Superior temporal gyrus (tissue), 1 donor: ENCODE data around the gene ABI3BP.

Source experiments
- DNase-seq: peaks from one replicate; pipeline ENCODE4 v3.0.0-alpha.2; 2016; ENCODE audit errors: extremely low spot score

The ABI3BP gene

DNA sequence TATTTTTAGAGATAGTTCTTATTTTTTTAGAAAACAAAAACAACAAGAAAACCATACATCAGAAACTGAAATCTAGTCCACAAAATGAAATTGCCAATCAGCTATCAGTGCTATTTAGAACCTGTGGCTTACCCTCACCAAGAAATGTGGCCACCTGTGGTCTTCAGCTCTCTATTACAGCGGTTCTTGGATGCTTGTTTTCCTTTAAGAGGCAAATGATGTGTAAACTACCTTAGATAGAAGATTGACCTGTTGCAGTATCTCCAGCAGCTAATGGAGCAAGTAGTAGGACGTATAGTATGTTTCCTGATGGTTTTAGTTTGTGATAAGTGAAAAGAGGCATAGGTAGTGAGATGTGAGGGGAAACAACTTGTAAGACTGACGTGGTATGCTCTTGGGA is 262.7 kb downstream of the ABI3BP start:
- no peak for DNase-seq

DNA sequence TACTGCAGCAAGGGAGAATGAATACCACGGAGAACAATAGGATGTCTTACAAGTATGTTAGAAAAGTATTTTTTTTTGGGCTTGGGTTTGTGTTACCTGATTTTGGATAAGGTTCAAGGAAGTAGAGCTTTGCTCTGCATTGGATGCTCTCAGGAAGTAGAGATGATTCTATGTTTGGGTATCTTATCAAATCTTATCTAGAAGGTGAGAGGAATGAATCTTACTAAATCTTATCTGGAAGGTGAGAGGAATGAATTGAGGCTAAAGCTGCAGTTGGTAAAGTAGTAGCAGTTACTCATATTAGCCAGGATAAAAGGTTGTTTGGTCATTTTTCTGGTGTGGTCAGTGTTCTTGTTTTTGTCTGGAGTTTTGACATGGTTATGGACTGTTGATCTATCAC is 266.5 kb downstream of the ABI3BP start:
- DNase-seq: no peak

DNA sequence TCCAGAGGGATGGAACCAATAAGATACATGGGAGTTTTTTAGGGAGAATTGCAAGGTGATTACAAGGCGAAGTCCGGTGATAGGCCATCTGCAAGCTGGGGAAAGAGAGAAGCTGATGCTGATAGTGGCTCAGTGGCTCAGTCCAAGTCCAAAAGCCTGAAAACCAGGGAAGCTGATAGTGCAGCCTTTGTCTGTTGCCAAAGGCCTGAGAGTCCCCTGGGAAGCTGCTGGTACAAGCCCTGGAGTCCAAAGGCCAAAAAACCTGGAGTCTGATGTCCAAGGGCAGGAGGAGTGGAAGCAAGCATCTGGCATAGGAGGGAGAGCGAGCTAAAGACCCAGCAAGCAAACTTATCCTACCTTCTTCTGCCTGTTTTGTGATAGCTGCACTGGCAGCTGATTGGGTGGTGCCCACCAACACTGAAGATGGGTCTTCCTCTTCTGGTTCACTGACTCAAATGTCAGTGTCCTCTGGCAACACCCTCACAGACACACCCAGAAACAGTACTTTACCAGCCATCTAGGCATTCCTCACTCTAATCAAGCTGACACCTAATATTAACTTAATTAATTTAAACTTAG is 267.2 kb downstream of the ABI3BP start:
- no peak for DNase-seq

DNA sequence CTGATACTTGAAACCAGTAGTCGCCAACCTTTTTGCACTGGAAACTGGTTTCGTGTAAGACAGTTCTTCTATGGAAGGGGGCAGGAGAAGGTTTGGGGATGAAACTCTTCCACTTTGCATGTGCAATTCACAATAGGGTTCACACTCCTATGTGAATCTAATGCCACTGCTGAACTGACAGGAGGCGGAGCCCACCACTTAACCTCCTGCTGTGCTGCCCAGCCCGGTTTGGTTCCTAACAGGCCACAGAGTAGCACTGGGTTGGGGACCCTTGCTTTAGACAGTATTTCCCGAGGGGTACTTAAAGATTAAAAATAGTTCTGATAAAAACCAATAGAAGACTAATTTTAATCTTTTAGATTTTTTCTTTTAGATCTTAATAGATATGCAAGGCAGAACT is 272.8 kb downstream of the ABI3BP start:
- DNase-seq: no peak

DNA sequence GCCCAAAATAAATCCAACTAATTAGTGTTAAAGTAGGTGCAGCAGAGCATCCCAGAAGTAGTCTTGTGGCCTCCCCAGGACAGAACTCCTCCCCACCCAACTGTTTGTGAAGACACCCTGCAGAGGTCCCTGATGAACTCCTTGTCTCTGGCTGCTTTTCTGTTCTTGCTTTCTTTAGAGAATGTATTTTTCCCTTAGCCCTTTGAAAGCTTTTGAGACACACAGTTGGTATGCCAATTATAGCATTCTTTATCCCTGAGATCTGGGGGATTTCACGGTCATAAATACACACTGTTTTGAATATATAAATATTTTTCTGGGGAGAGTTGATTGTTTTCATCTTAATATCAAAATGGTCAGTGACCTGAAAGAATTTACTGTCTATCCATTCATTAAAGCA is 274.1 kb downstream of the ABI3BP start:
- DNase-seq: no peak

DNA sequence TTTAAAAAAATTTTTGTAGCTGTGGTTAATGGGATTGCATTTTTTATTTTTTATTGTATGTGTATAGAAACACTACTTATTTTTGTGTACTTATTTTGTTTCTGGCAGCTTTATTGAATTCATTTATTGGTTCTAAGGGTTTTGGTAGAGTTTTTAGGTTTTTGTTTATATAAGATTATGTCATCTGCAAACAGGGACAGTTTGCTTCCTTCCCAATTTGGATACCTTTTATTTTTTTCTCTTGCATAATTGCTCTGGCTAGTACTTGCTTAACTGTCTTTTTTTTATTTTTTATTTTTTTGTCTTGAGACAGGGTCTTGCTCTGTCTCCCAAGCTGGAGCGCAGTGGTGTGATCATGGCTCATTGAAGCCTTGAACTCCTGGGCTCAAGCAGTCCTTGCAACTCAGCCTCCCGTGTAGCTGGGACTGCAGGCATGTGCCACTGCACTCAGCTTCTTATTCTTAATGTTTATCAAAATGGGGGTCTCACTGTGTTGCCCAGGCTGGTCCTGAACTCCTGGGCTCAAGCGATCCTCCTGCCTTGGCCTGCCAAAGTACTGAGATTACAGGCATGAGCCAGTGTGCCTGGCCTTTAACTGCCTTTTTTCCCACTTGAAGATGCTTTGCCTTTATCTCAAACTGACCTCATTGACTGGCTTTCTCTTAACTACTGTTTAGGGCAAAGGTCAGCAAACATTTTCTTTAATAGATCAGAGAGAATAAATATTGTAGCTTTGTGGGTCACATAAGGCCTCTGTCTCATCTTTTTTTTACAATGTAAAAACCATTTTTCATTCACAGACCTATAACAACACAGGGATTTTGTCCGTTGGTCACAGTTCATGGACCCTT is 275.4 kb downstream of the ABI3BP start:
- DNase-seq: no peak

DNA sequence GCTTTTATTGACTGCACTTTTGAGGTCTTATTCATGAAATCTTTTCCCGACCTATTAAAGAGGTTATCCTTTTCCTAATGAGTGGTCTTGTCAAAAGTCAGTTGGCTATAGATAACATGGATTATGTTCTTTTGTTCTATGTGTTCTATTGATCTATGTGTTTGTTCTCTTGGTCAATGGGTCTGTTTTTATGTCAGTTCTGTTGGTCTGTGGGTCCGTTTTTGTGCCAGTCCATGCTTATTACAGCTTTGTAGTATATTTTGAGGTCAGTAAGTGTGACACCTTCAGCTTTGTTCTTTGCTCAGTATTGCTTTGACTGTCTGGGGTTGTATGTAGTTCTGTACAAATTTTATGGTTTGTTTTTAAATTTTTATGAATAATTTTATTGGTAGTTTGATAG is 276.2 kb downstream of the ABI3BP start:
- no peak for DNase-seq

DNA sequence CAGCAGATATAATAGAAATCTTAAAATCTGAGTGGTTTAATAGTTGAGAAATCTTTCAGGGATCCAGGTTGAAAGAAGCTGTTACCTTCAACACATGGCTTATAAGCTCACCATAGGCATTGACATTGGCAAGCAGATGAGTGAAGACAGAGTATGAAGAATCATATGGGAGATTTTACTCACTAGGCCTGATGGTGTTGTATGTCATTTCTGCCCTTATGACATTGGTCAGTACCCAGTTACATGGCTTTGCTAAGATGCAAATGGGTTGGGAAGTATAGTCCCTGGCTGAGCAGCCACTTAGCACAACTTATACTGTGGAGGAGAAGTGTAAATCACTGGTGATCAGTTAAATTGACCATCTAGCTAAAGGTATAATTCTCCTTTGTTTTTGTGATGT is 278.0 kb downstream of the ABI3BP start:
- DNase-seq: no peak

DNA sequence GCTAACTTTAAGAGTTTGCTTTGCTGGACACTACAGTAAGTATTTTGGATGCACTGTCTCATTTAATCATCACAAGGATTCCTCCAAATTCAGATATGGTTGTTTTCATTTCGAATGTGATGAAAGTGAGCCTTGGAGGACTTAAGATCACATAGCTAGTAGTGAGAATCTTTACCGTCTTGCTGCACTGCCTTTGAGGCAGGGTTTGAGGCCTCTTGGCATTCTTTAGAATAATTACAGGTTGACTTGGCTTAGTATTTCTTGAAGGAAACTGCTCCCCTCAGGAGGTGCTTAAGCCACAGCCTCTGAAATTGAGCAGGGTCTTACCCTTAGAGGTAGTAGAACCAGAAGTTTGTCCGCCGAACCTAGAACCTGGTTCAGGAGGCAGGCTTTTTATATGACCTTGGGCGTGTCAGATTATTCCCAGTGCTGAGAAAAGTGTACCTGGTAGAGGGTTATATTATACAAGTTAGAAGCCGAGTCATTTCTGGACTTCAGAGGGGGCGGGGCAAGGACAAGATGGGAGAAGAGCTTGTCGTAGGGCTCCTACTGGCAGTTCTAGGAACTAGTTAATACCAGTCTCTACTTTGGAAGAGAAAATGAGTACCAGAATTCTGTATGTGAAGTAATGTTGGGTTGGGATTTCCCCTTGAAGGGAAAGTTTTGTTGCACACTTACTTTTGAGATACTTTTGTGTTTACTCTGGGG is 282.8 kb downstream of the ABI3BP start:
- no peak for DNase-seq

DNA sequence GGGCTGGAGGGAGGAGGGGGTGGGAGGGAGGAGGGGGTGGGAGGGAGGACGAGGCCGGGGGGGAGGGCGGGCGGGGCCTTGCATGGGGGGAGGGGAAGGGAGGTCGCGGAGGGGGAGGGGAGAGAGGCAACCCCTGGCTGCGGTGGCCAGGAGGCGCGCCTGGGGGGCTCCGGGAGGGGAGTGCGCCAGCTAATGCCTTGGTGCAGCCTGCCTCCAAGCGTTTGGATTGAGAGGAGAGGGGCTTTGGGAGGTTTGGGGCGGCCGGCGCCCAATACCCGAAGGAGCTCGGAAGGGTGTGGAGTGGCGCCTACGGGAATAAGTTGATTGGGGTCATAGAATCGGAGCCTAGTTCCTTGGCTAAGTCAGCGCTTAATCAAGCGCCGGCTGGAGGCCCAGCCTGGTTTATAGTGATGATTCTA is 283.4 kb downstream of the ABI3BP start:
- no peak for DNase-seq

DNA sequence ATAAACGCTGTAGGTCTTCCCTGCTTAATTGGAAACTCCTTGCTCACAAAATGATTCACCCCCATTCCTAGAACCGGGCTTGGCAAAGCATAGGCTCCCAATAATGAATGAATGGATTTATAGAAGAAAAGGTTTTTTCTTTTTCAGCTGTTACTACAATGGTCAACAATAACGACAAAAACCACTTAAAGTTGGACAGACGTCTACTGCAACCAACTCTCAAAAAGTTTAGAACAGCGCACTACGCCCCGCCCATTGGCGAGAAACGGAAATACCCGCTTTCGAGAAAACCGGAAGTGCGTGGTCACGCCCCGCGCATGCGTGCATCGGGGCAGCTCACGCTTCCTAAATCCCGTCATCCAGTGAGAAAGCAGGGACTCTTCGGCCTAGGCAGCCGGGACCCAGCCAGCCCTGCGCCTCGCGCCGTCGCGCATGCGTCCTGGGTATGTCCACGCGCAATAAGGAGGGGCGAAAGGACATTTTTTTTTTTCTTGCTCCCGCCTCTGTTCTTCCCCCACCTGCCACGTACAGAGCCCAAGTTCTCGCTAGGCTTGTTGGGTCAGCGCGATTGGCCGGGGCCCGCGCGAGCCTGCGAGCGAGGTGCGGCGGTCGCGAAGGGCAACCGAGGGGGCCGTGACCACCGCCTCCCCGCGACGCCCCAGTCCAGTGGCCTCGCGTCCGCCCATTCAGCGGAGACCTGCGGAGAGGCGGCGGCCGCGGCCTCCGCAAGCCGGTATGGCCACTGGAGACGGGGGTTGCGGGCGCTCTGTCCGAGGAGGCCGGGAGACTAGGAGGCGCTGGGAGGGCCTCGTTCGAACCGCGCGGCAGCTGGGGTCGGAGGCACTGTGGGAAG is 284.0 kb downstream of the ABI3BP start, which contains the start of gene TFG:
Gene TFG, plus strand, starts transcription at position 506 of the 853 bp plus-strand sequence. CDS start 4,192 bp downstream, outside the sequence.
- peak; percentile 99 for DNase-seq

DNA sequence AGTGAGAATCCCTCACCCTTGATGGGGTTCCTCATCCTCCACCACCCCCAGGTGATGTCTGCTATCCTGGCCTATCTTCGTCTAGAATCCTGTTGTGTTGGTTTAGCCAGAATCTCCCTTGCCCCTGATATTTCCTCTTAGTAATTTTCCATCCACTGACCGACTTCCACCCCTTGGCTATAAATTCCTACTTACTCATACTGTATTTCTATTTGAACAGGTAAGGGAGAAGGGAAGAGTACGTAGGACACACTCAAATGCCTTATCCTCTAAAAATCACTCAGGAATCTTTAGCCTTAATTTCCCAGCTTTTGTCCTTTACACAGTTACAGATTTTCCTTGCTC is 284.6 kb downstream of the ABI3BP start:
- no peak for DNase-seq

DNA sequence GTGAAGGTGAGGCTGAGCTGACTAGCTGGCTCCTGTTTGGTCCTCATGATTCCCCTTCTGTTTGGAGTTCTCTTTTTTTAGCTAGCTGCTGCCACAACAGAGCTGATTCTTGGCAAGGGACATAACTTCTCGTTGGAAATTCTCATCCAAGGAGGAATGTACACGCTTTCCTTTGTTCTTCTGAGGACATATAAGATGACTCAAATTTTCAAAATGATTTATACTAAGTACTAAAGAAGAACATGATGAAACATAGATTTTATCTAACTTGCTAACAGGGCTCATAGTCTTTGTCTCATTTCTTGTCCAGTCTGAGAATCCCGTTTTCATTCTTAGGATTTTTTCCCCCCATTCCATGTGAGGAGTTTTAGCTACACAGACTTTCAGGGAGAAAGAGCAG is 286.9 kb downstream of the ABI3BP start:
- DNase-seq: no peak

DNA sequence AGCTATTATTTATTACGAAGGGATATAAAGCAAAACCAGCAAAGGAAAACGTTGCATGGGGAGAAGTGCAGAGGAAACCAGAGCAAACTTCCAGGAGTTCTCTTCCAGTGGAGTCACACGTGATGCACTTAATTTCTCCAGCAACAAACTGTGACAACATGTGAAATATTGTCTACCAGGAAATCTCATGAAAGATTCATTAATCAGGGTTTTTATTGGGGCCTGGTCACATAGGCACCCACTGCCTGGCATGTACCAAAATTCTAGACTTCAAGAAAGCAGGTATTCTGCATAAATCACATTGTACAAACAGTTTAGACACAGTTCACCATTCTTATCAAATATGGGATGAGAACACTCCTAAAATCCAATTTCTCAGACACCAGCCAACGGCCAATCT is 289.4 kb downstream of the ABI3BP start:
- DNase-seq: no peak

DNA sequence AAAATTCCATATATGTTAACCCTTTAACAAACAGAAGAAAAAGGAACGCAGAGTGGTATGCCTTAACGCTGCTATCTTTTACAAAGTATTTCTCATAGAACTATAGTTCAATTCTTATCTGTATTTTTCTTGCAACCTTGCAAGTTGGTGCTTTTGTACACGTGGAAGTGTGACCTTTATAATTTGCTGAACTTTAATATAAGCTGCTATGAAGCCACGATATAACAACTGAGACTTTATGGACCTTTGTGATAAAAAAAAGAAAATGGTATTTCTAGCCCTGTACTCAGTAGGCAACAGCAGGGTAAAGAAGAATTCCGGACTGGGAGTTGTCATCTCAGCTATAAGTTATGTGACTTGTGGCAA is 290.3 kb downstream of the ABI3BP start:
- no peak for DNase-seq

DNA sequence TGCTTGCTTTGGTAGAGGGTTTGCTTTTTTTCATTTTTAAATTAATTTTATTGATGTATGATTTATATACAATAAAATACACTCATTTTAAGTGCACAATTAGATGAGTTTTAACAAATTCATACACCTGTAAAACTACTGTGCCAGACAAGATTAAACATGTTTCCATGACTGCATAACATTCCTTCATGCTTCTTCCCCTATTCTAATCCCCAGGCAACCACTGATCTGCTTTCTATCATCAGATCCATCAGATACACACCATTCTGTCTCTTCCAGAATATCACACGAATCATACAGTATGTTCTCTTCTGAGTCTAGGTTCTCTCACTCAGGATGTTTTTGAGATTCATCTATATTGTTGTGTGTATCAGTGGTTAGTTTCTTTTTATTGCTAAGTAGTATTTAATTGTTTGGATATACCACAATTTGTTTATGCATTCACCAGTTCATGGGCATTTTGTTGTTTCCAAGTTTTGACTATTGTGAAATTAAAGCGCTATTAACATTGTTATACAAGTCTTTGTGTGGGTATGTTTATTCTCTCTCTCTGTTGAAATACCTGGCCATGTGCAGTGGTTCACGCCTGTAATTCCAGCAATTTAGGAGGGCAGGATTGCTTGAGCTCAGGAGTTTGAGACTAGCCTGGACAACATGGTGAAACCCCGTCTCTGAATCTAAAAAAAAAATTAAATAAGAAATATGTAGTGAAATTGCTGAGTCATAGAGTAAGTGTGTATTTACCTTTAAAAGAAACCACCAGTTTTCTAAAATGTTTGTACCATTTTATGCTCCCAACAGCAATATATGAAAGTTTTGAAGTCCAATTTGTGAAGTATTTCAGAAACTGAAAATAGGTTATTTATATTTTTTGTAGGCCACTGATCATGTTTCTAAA is 290.9 kb downstream of the ABI3BP start:
- no peak for DNase-seq

DNA sequence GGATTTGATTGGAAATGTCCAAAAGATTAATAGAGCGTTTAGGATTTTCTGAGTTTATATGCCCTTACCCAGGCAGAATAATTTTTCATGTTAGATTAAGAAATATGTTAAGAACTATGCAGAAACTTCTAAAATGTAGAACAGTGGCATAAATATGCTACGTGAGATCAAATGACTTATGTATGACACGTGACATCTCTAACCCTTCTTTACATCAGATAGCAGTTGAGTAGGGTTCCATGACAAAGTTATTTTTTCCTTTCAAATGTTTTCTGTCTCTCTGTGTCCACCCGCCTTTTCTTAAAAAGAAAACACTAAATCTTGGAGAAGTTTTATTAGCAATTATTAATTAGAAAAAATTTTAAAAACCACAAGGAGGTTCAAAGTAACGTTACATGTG is 292.5 kb downstream of the ABI3BP start:
- DNase-seq: no peak
